ENCODE measurements around the gene SPINK5. TPM values are rescaled to one million over a fixed set of nuclear protein-coding genes. Genes with fewer than 3 reads are reported as not detected.

Gene SPINK5
- total RNA-seq, 1 donor from 2014 or later, result 3.4 TPM

DNA sequence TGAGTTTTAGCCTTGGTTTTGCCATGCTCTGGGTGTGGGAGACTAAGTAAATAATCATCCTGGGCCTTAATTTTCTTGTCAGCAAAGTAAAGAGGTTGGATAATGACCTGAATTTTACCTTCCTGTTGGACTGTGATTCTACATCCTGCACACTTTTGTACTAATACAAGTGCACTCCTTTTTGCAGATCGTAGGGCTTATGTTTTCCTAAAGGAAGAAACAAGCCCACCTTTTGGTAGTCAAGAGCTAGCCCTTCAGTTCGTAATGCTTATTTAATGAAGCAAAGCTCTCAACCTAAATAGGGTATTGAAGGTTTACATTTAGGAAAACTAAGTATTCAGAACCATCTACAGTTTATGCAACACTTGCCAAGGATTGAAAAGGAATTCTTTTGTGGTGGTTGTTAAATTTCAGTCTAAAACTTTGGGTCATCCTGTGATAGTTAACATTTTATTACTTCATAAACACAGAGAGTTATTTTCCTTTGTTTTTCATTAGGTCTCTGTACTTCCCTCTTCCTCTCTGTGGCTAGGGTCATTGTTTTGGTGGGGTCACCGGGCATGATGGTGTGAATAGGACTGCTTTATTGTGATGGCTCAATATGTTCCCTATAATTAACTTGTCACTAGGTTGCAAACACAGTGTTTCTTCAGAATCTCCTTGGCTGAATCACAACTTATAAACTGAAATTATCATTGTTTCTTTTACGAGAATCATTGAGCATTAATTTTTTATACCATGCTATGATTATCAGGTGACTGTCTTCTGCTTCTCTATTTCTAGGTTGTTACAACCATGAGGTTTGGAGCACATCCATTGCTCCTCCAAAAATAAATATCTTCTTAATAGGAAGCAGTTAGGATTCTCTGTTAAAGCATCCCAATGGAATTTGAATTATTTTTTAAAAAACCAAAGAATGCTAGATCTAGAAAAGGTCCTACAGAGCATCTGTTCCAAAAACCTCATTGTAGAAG is 28.5 kb downstream of the SPINK5 start:
- Mint-ChIP-seq H3K4me3 (ENCODE audit: unreplicated experiment) (no peak overlapping the region), H3K4me1 (ENCODE audit: unreplicated experiment) (peaks cover 4% of the 10 kb centered on the region), H3K27me3 (ENCODE audit: unreplicated experiment) (no peaks in the 10 kb centered on the region), H3K9me3 (ENCODE audit: unreplicated experiment) (no peaks in the 10 kb centered on the region), H3K27ac (ENCODE audit: unreplicated experiment) (no peak overlapping the region), H3K36me3 (ENCODE audit: unreplicated experiment) (peaks cover 17% of the 10 kb centered on the region)
- TF ChIP-seq, protein P1, sequence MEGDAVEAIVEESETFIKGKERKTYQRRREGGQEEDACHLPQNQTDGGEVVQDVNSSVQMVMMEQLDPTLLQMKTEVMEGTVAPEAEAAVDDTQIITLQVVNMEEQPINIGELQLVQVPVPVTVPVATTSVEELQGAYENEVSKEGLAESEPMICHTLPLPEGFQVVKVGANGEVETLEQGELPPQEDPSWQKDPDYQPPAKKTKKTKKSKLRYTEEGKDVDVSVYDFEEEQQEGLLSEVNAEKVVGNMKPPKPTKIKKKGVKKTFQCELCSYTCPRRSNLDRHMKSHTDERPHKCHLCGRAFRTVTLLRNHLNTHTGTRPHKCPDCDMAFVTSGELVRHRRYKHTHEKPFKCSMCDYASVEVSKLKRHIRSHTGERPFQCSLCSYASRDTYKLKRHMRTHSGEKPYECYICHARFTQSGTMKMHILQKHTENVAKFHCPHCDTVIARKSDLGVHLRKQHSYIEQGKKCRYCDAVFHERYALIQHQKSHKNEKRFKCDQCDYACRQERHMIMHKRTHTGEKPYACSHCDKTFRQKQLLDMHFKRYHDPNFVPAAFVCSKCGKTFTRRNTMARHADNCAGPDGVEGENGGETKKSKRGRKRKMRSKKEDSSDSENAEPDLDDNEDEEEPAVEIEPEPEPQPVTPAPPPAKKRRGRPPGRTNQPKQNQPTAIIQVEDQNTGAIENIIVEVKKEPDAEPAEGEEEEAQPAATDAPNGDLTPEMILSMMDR (IDR thresholded peaks at IDR 0.05), result no peak
- no peak for DNase-seq (ENCODE audit: extremely low spot score, unreplicated experiment)

DNA sequence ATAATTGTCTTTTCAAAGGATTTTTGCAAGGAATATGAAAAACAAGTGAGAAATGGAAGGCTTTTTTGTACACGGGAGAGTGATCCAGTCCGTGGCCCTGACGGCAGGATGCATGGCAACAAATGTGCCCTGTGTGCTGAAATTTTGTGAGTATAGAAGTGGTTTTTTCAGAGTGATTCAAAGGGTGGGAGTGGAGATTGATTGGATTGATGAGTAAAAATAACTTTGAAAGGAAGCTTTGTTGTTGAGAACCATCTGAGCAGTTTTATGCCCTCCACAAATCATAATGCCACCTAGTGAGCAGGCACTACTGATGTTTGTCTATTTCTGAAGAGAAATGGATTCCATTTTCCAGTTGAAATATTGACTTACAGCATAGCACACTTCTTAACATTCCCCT is 30.6 kb downstream of the SPINK5 start:
- Mint-ChIP-seq H3K27ac (ENCODE audit: unreplicated experiment) (no peak overlapping the region), H3K9me3 (ENCODE audit: unreplicated experiment) (no peaks in the 10 kb centered on the region), H3K27me3 (ENCODE audit: unreplicated experiment) (no peaks in the 10 kb centered on the region), H3K4me1 (ENCODE audit: unreplicated experiment) (peaks cover 7% of the 10 kb centered on the region), H3K36me3 (ENCODE audit: unreplicated experiment) (peaks cover 28% of the 10 kb centered on the region), H3K4me3 (ENCODE audit: unreplicated experiment) (no peak overlapping the region)
- TF ChIP-seq, protein P1 (IDR thresholded peaks at IDR 0.05), result no peak
- no peak for DNase-seq (ENCODE audit: extremely low spot score, unreplicated experiment)

DNA sequence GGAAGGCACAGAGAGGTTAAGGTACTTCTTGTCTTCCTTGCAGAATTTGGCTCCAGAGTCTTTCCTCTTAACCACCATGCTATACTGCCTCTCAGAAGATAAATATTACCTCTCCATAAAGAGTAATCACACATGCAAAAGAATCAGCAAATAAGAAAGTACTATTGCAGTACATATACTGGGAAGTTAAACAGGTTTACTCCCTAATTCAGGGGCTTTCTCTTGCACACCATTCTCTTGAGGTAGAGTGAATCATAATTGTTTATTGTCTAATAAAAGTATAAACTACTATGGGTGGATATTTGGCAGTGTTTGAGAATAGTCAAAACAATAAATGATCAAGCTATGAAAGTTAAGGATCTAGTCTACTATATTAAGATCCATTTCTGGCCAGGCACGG is 40.4 kb downstream of the SPINK5 start:
- Mint-ChIP-seq H3K27me3 (ENCODE audit: unreplicated experiment) (no peaks in the 10 kb centered on the region), H3K4me3 (ENCODE audit: unreplicated experiment) (no peak overlapping the region), H3K9me3 (ENCODE audit: unreplicated experiment) (no peaks in the 10 kb centered on the region), H3K36me3 (ENCODE audit: unreplicated experiment) (peaks cover 18% of the 10 kb centered on the region), H3K4me1 (ENCODE audit: unreplicated experiment) (no peaks in the 10 kb centered on the region), H3K27ac (ENCODE audit: unreplicated experiment) (no peak overlapping the region)
- DNase-seq (ENCODE audit: extremely low spot score, unreplicated experiment), result no peak
- TF ChIP-seq, protein P1 (IDR thresholded peaks at IDR 0.05), result no peak

DNA sequence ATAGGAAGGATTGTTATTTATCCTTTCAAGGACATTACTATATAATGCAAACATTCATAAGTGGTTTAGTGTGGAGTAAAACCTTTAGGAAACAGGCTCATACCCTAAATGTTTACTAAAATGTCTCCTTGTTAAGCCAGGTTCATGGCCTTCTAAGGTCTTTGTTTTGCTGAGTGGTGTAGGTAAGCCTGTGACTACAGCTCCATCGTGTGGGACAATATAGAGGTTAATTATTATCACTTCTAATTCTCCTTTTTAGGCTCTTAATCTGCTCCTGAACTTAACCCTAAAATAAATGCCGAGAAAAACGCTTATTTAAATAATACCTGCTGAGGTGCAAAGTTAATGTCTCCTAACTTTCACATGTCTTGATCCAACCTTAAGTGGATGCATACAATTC is 43.8 kb downstream of the SPINK5 start:
- no peak for DNase-seq (ENCODE audit: extremely low spot score, unreplicated experiment)
- Mint-ChIP-seq H3K27ac (ENCODE audit: unreplicated experiment) (no peak overlapping the region), H3K9me3 (ENCODE audit: unreplicated experiment) (no peaks in the 10 kb centered on the region), H3K27me3 (ENCODE audit: unreplicated experiment) (no peaks in the 10 kb centered on the region), H3K4me1 (ENCODE audit: unreplicated experiment) (no peaks in the 10 kb centered on the region), H3K36me3 (ENCODE audit: unreplicated experiment) (peaks cover 2% of the 10 kb centered on the region), H3K4me3 (ENCODE audit: unreplicated experiment) (no peak overlapping the region)
- TF ChIP-seq, protein P1 (IDR thresholded peaks at IDR 0.05), result no peak

DNA sequence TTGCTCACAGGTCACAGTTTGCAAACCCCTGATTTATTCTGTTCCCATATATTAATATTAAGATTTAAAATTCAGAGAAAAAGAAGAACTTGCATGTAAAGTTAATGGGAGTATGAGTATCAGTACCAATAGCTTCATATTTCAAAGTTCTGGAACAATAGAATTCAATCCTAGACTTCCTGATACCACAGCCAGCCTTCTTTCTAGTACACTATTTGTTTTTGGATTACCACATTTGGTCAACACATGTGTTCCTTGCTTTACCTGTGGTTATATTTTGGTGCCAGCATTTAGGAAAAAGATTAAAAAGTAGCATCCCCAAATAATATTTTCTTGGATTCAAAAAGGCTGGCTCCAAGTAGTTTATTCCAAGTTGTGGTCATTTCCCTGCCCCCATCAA is 49.5 kb downstream of the SPINK5 start:
- Mint-ChIP-seq H3K9me3 (ENCODE audit: unreplicated experiment) (no peaks in the 10 kb centered on the region), H3K4me1 (ENCODE audit: unreplicated experiment) (no peaks in the 10 kb centered on the region), H3K36me3 (ENCODE audit: unreplicated experiment) (peaks cover 7% of the 10 kb centered on the region), H3K27ac (ENCODE audit: unreplicated experiment) (no peak overlapping the region), H3K27me3 (ENCODE audit: unreplicated experiment) (no peaks in the 10 kb centered on the region), H3K4me3 (ENCODE audit: unreplicated experiment) (no peak overlapping the region)
- TF ChIP-seq, protein P1 (IDR thresholded peaks at IDR 0.05), result no peak
- DNase-seq (ENCODE audit: extremely low spot score, unreplicated experiment), result no peak

Data from osteocyte (in vitro differentiated cells).